Measurements from ENCODE around the gene IBSP. TPM values are rescaled to one million over a fixed set of nuclear protein-coding genes. Genes with fewer than 3 reads are reported as not detected.

The IBSP gene
- total and polyA plus RNA-seq, 9 of the 15 experiments (the other 6 are each of a cell fraction or from before 2014, with no cell fraction given) = not detected

GRCh38 chr4:87806520-87806919 lies 7.2 kb downstream of the IBSP start:
- Histone ChIP-seq H3K9me1 (ENCODE audit: control insufficient read depth, insufficient read depth, low read length) (no peaks in the 10 kb centered on the region), H3K4me1 (replicated peaks in 1 of 2; ENCODE audit: control insufficient read depth in 2 of 2, insufficient read depth in 2 of 2, low read length in 2 of 2) (no peaks in the 10 kb centered on the region; a peak in 1 of 5 replicates), H2AFZ (ENCODE audit: low read depth, low read length) (no peak overlapping the region), H3K9ac (ENCODE audit: insufficient read depth in 1 of 2, low read depth in 2 of 2, low read length in 2 of 2) (no peak overlapping the region), H3K36me3 (ENCODE audit: control insufficient read depth, insufficient read depth, low read length) (no peaks in the 10 kb centered on the region), H4K20me1 (replicated peaks; ENCODE audit: control insufficient read depth, insufficient read depth, low read length) (no peaks in the 10 kb centered on the region), H3K4me3 (no peak overlapping the region), H3K79me2 (ENCODE audit: control insufficient read depth, insufficient read depth, low read length) (no peaks in the 10 kb centered on the region), H3K4me2 (ENCODE audit: insufficient read depth, low read length) (no peak overlapping the region), H3K9me3 (replicated peaks; ENCODE audit: control insufficient read depth, insufficient read depth, low read depth, low read length) (no peaks in the 10 kb centered on the region), H3K27me3 (ENCODE audit: control insufficient read depth in 2 of 2, insufficient read depth in 2 of 2, low read length in 2 of 2) (peaks cover 0 to 3% of the 10 kb centered on the region in 2 experiments; a peak in 2 of 5 replicates), H3K27ac (ENCODE audit: extremely low read depth, low read depth, low read length) (no peak overlapping the region)
- ATAC-seq = no peak
- ChIA-PET CTCF (ENCODE audit: low intra/inter-chr PET ratio) (no interaction called here), POLR2A (no interaction called here)
- in situ Hi-C loops (cut with MboI) = no loop called here
- 3% methylated on average over 3 of the region's 3 CpGs for WGBS (ENCODE audit: insufficient coverage, low coverage, missing lambda C conversion rate)
- no TSS peak for BruUV-seq (replicated peaks)
- intact Hi-C loops (cut with micrococcal nuclease) = no loop called here
- no peak for DNase-seq (ENCODE audit: extremely low read depth in 1 of 4, low spot score in 3 of 4)
- TF ChIP-seq ID3 (CRISPR knock-in tag; IDR thresholded peaks at IDR 0.05) (no peak), ID3 (tag; IDR thresholded peaks at IDR 0.05) (no peak), HMBOX1 (IDR thresholded peaks at IDR 0.05) (no peak), ZNF217 (CRISPR knock-in tag; IDR thresholded peaks at IDR 0.05) (no peak), ETV6 (IDR thresholded peaks at IDR 0.05; ENCODE audit: borderline replicate concordance in 1 of 2, low read depth in 2 of 2, low read length in 1 of 2) (no peak), ETV6 (CRISPR knock-in tag; IDR thresholded peaks at IDR 0.05; ENCODE audit: borderline replicate concordance) (no peak), KLF10 (CRISPR knock-in tag; IDR thresholded peaks at IDR 0.05) (no peak), TAF1 (IDR thresholded peaks at IDR 0.05; ENCODE audit: control insufficient read depth, extremely low read depth, insufficient read depth, low read length, severe bottlenecking) (no peak), ZNF77 (CRISPR knock-in tag; IDR thresholded peaks at IDR 0.05) (no peak), FOXA1 (IDR thresholded peaks at IDR 0.05; ENCODE audit: borderline replicate concordance) (no peak), EGR1 (conservative IDR thresholded peaks at IDR 0.05) (no peak), TAL1 (IDR thresholded peaks at IDR 0.05) (no peak), RCOR1 (IDR thresholded peaks at IDR 0.05; ENCODE audit: borderline replicate concordance in 1 of 2, low read depth in 2 of 2, low read length in 2 of 2) (no peak), MITF (IDR thresholded peaks at IDR 0.05) (no peak), ATF2 (CRISPR knock-in tag; IDR thresholded peaks at IDR 0.05) (no peak), ARID1B (IDR thresholded peaks at IDR 0.05) (no peak), ZNF780A (CRISPR knock-in tag; IDR thresholded peaks at IDR 0.05) (no peak), NR0B1 (IDR thresholded peaks at IDR 0.05; ENCODE audit: partially characterized antibody) (no peak)
- no peak for FAIRE-seq
